Subcutaneous adipose tissue (tissue), 4 donors: ENCODE measurements around the gene HPD. TPM values are rescaled to one million over a fixed set of nuclear protein-coding genes. Genes with fewer than 3 reads are reported as not detected.

Experiments used
- small RNA-seq: library from RNA; depleted of rRNA; stranded (forward); fragments of <200 nt; gene quantifications from one replicate; pipeline ENCODE3, GENCODE V24; 2016
- total RNA-seq, 4 donors: library from RNA; depleted of rRNA; stranded (reverse); fragments of >200 nt; gene quantifications; one replicate each; pipeline ENCODE4 v1.1.0, GENCODE V29; 2016
- TF ChIP-seq, protein P1 (sequence below): fragments of 450-650 bp; IDR thresholded peaks from one replicate; pipeline ENCODE4 v1.5.1; 2016; ENCODE audit warnings: low read depth, mild to moderate bottlenecking, control low read depth, antibody characterized with exemption, moderate library complexity

HPD gene
- total RNA-seq, 4 donors from 2014 or later: 0.34 to 0.94 (median 0.74) TPM

DNA sequence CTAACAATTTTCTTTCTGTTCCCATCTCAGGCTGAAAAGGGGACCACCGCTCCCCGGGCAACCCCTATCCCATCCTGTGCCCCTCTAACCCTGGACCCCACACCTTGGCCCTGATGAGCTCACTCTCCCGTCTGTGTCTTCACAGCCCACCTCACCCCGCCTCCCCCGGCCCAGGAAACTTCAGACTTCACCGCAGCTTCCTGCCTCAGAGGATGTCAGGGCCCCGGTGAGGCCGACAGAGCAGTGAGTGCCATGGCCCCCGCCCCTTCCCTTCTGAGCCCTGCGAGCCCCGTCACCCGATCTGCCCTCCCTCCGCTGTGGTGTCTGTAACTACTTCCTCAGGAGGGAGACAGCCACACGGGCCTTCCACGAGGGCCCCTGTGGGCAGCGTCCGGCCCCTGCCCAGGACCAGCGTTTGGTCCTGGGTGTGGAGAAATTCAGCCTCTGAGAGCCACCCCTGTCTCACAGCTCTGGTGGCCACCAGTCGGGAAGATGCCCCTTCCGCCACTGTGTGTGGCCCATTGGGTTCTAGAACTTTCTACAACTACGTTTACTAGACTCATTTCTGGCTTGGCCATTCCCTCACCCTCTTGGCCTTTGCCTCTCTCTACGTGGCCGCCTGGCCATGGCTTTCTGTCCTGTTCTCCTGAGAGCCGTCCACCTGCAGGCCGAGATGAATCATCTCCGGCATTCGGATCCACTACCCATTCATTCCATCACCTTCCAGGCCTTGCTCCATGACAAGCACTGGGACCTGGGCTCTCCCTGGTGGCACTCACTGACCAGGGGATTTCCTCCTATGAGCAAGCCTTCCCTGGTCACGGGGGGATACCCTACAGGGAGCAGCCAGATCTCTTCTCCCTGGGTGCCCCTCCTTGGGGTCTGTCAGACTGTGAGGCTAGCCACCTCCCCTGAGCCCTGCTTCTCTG is 68.6 kb downstream of the HPD start:
- TF ChIP-seq, protein P1, sequence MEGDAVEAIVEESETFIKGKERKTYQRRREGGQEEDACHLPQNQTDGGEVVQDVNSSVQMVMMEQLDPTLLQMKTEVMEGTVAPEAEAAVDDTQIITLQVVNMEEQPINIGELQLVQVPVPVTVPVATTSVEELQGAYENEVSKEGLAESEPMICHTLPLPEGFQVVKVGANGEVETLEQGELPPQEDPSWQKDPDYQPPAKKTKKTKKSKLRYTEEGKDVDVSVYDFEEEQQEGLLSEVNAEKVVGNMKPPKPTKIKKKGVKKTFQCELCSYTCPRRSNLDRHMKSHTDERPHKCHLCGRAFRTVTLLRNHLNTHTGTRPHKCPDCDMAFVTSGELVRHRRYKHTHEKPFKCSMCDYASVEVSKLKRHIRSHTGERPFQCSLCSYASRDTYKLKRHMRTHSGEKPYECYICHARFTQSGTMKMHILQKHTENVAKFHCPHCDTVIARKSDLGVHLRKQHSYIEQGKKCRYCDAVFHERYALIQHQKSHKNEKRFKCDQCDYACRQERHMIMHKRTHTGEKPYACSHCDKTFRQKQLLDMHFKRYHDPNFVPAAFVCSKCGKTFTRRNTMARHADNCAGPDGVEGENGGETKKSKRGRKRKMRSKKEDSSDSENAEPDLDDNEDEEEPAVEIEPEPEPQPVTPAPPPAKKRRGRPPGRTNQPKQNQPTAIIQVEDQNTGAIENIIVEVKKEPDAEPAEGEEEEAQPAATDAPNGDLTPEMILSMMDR: no peak

Small RNA genes within 50 kb of the gene (small RNA-seq; reads per million reads assigned to genes)
- gene AC069503.3 (not detected), gene RF00017 (not detected), gene RNU7-170P (not detected)

Other genes with a start within 250 kb of the HPD start
- 1 to 10 TPM; 5.1 to 8.3 (median 6.8) TPM for gene ORAI1, start 232.3 kb downstream of the HPD start, total RNA-seq
- gene MORN3, start 189.2 kb downstream of the HPD start, total RNA-seq: 1 to 10 TPM in 1 of 4 donors, not detected in 3; 1.3 TPM
- gene TMEM120B, start 146.1 kb downstream of the HPD start, total RNA-seq: 10 to 100 TPM in 1 of 4 donors, 1 to 10 TPM in 3; 2.7 to 15.4 (median 3.2) TPM
- 10 to 100 TPM in 2 of 4 donors, 1 to 10 TPM in 2; 1.6 to 17.0 (median 11.4) TPM for gene RHOF, start 65.2 kb downstream of the HPD start, total RNA-seq
- gene SETD1B, start 54.9 kb downstream of the HPD start, total RNA-seq: 10 to 100 TPM in 1 of 4 donors, 1 to 10 TPM in 3; 3.7 to 14.7 (median 6.4) TPM
- 10 to 100 TPM; 31.1 to 92.7 (median 61.1) TPM for gene PSMD9, start 29.9 kb upstream of the HPD start, total RNA-seq
- gene CFAP251, start 59.7 kb upstream of the HPD start, total RNA-seq: 10 to 100 TPM in 2 of 4 donors, 1 to 10 TPM in 2; 4.6 to 18.5 (median 9.6) TPM
- 1 to 10 TPM; 2.1 to 7.3 (median 3.7) TPM for gene BCL7A, start 163.0 kb upstream of the HPD start, total RNA-seq
- 10 to 100 TPM; 19.8 to 37.1 (median 21.4) TPM for gene MLXIP, start 219.9 kb upstream of the HPD start, total RNA-seq